ENCODE data around the gene BOLA1. TPM values are rescaled to one million over a fixed set of nuclear protein-coding genes. Genes with fewer than 3 reads are reported as not detected.

Gene BOLA1
- total RNA-seq, 2 experiments from 2014 or later: 27.9 to 29.6 TPM

DNA sequence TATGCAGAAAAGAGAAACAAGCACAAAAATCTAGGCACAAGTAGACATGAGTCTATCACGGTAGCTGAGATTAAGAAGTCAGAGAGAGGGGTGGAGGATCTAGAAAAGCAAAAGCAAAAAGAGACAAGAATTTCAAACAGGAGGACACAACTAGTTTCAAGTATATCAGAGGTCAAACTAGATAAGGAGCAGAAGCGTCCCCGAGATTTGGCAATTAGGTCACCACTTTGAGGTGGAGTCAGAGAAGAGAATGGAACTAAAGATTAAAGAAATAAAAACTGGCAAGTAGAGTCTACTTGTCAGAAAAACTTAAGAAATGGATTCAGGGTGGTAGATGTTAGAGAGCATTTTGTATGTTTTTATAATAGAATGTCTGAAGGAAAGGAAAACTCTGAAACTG lies 26.0 kb downstream of the BOLA1 start:
- H3K9me3 Mint-ChIP-seq: no peaks in the 10 kb centered on the region

DNA sequence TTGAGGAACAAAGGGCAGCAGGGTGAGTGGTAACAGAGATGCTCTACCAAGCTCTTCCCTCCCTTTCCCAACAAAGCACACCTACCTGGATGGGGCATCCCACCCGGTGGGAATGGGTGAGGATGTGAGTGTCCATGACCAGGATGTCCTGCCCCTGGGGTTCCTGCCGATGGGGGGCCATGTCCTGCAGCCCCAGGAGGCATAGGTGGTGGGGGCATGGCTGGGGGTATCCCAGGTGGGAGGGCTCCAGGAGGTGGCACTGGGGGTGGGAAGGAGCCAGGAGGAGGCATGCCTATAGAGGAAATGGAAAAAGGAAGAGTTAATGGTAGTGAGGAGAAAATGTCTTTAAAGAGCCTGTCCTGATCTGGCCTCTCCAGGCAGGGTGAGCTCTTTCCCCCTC lies 26.4 kb downstream of the BOLA1 start:
- DNase-seq: no peak
- POLR2A ChIA-PET: interaction anchor here (1.3 kb wide), 1 partner anchor 38 kb away, joined by 3 read pairs; a partner anchor contains a TSS
- Mint-ChIP-seq H3K27me3 (no peaks in the 10 kb centered on the region), H3K4me1 (ENCODE audit: low read depth) (peaks cover 30% of the 10 kb centered on the region), H3K27ac (no peak overlapping the region), H3K4me3 (peak overlapping the region; percentile 98), H3K36me3 (peaks cover 43% of the 10 kb centered on the region), H3K9me3 (no peaks in the 10 kb centered on the region)
- intact Hi-C loops (cut with micrococcal nuclease): no loop called here
- CTCF ChIA-PET: no interaction called here

More for the DNA sequence above, 26.0 kb downstream of the BOLA1 start:
- peaks cover 26% of the 10 kb centered on the region for H3K4me1 Mint-ChIP-seq (ENCODE audit: low read depth)
- H3K4me3 Mint-ChIP-seq: peak overlapping the region; percentile 98
- no peak for DNase-seq
- intact Hi-C loops (cut with micrococcal nuclease): no loop called here
- no peak overlapping the region for H3K27ac Mint-ChIP-seq
- H3K36me3 Mint-ChIP-seq: peaks cover 45% of the 10 kb centered on the region
- ChIA-PET CTCF (no interaction called here), POLR2A (interaction anchor here (1.3 kb wide), 1 partner anchor 38 kb away, joined by 3 read pairs; a partner anchor contains a TSS)
- H3K27me3 Mint-ChIP-seq: no peaks in the 10 kb centered on the region

DNA sequence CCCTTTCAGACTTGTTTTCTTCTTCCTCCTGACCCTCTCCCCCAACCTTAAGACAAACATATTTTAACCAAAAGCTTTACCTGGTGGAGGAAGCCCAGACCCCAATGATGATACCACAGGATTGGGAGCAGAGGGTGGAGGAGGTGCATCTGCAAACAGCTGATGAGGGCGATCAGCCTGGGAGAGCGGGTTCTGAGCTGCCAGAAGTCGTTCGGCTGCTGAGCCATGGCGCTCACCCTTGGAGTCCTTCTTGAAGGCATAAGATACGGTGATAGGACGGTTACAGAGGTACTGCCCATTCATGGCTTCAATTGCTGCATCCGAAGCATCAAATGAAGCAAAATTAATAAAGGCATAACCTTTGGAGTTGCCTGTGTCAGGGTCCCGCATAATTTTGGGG lies 26.9 kb downstream of the BOLA1 start:
- Mint-ChIP-seq H3K4me3 (peak overlapping the region; percentile 98), H3K27me3 (no peaks in the 10 kb centered on the region), H3K9me3 (no peaks in the 10 kb centered on the region), H3K27ac (no peak overlapping the region), H3K36me3 (peaks cover 43% of the 10 kb centered on the region), H3K4me1 (ENCODE audit: low read depth) (peaks cover 33% of the 10 kb centered on the region)
- ChIA-PET POLR2A (no interaction called here), CTCF (no interaction called here)
- DNase-seq: no peak
- intact Hi-C loops (cut with micrococcal nuclease): no loop called here

DNA sequence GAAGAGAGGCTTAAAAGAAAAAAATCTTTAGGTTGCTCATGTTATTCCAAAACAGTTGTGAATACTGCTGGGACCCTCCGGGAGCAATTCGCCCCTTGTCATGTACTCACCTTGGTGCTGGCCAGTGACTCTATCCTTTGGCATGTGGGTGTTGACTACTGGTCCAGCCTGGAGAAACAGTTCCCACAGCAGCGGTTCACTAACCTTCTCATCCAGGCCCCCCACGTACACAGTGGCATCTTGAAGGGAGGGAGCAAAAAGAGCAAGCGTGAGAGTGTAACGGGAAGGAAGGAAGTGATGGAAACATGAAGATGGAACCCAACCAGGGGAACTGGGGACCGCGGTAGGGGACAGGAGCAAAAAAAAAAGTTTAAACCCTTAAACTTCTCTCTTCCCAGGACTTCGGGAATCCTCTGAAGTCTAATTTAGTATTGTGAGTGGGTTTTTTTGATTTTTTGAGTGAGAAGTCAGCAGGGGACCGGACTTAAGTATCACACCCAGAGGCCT lies 27.7 kb downstream of the BOLA1 start:
- peak overlapping the region; percentile 87 for H3K27ac Mint-ChIP-seq
- ChIA-PET CTCF (no interaction called here), POLR2A (interaction anchor here (1.5 kb wide), 1 partner anchor 27 kb away, joined by 6 read pairs; the partner anchor contains the start of gene BOLA1)
- intact Hi-C loops (cut with micrococcal nuclease): loop anchor here (1.0 kb wide), 4 partner anchors 9 to 39 kb away; partner anchors contain the start of gene BOLA1
- peaks cover 38% of the 10 kb centered on the region for H3K36me3 Mint-ChIP-seq
- no peaks in the 10 kb centered on the region for H3K9me3 Mint-ChIP-seq
- DNase-seq: no peak
- H3K4me1 Mint-ChIP-seq (ENCODE audit: low read depth): peaks cover 39% of the 10 kb centered on the region
- H3K4me3 Mint-ChIP-seq: peak overlapping the region; percentile 98
- no peaks in the 10 kb centered on the region for H3K27me3 Mint-ChIP-seq

DNA sequence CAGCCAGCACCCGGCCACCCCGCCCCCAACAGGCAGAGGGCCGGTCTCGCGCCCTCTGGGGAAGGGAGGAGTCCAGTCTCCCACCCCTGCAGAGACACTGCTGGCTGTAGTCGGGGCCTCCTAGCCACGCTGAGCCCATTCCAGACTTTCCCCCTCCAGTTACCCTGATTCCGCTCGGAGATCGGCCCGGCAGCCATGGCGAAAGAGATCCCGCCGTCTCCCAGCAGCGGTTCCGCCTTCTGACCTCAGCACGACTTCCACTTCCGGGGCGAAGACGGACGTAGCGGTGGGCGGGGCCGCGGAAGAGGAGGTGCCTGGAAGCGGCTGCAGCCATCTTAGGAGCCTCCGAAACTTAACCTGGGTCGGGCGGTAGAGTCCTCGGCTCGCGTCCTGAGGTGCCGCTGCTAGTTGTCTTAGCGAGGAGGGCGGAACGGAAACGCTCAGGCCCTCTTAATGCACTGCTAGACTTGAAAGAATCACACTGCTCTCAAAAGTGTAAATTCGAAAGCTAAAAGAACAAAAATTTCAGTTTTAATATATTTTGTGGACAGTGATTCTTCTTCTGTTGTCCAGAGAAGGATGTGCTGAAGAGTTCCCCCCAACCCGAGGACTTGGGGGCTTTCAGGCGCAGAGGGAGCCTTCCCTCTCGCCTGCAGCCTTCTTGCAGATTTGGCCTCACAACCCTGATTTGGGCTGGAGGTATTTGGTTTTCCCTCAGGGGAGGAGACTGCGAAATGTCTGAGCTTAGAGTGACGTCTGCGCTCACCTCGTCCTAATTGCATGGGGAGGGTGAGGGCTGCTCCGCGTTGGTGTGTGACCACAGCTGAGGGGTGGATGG lies 28.4 kb downstream of the BOLA1 start, which contains the start of gene SF3B4:
SF3B4 (minus strand) TSS at position 241 of the 838 bp plus-strand sequence; CDS start at position 197, 44 bp downstream.
- POLR2A ChIA-PET: interaction anchor here (0.6 to 2.8 kb wide), 7 partner anchors 9 to 437 kb away, joined by 3 to 34 read pairs (median 5); partner anchors contain the start of genes BOLA1 and MTMR11
- peaks cover 33% of the 10 kb centered on the region for H3K36me3 Mint-ChIP-seq
- H3K27ac Mint-ChIP-seq: peak within 1 kb of the TSS; percentile 87
- H3K9me3 Mint-ChIP-seq: no peaks in the 10 kb centered on the region
- H3K4me3 Mint-ChIP-seq: peak within 1 kb of the TSS; percentile 98
- CTCF ChIA-PET: interaction anchor here (0.9 to 1.2 kb wide), 3 partner anchors 28 to 82 kb away, joined by 3 to 6 read pairs (median 4); partner anchors contain the start of gene BOLA1
- peaks cover 39% of the 10 kb centered on the region for H3K4me1 Mint-ChIP-seq (ENCODE audit: low read depth)
- DNase-seq: peak; percentile 97
- no peaks in the 10 kb centered on the region for H3K27me3 Mint-ChIP-seq
- intact Hi-C loops (cut with micrococcal nuclease): loop anchor here (1.0 kb wide), 4 partner anchors 9 to 39 kb away; partner anchors contain the start of gene BOLA1

DNA sequence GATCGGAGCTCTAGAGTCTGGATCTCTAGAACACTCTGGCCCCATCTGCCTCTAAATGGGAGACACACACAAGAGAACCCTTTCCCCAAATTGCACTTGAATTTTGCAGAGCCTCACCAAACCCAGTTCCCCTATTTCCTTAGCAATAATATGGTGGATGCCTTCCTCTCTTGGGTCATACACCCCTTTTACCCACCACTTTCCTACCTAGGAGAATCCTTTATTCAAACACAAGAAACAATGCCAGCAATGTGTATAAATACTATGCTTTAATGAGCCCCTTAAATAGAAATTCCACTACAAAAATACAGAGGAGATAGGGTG lies 29.0 kb downstream of the BOLA1 start:
- H3K27me3 Mint-ChIP-seq: no peaks in the 10 kb centered on the region
- intact Hi-C loops (cut with micrococcal nuclease): no loop called here
- peak overlapping the region; percentile 87 for H3K27ac Mint-ChIP-seq
- peaks cover 28% of the 10 kb centered on the region for H3K36me3 Mint-ChIP-seq
- ChIA-PET CTCF (interaction anchor here (0.9 to 1.2 kb wide), 3 partner anchors 28 to 81 kb away, joined by 3 to 6 read pairs (median 4); partner anchors contain the start of gene BOLA1), POLR2A (interaction anchor here (0.8 to 2.8 kb wide), 6 partner anchors 9 to 436 kb away, joined by 3 to 34 read pairs (median 6); partner anchors contain the start of genes BOLA1 and MTMR11)
- peaks cover 39% of the 10 kb centered on the region for H3K4me1 Mint-ChIP-seq (ENCODE audit: low read depth)
- H3K4me3 Mint-ChIP-seq: peak overlapping the region; percentile 98
- DNase-seq: no peak
- H3K9me3 Mint-ChIP-seq: no peaks in the 10 kb centered on the region

DNA sequence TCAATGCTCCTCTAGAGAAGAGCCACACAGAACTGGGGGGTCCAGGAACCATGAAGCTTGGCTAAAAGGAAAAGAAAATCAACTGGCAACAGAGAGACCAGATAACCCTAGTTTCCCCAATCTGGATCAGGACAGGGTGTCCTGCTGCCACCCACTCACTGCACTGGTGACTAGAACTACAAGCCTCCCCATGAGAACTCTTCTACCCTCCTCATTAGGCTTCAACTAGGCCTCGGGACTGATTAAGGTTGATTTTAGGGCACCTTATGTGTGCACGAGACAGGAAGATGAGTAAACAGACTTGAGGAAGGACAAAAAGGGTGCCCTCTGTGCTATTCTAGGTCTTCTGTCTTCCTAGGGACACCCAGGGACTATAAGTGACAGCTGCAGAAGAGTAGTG lies 30.5 kb downstream of the BOLA1 start:
- Mint-ChIP-seq H3K27ac (no peak overlapping the region), H3K4me1 (ENCODE audit: low read depth) (peaks cover 34% of the 10 kb centered on the region), H3K36me3 (peaks cover 16% of the 10 kb centered on the region), H3K4me3 (no peak overlapping the region), H3K27me3 (no peaks in the 10 kb centered on the region), H3K9me3 (no peaks in the 10 kb centered on the region)
- intact Hi-C loops (cut with micrococcal nuclease): no loop called here
- CTCF ChIA-PET: interaction anchor here (1.1 to 1.2 kb wide), 2 partner anchors 120 to 137 kb away, joined by 3 read pairs; no protein-coding TSS in a partner anchor
- POLR2A ChIA-PET: interaction anchor here (1.1 to 2.8 kb wide), 2 partner anchors 9 to 43 kb away, joined by 4 to 34 read pairs; a partner anchor contains a TSS
- DNase-seq: no peak

DNA sequence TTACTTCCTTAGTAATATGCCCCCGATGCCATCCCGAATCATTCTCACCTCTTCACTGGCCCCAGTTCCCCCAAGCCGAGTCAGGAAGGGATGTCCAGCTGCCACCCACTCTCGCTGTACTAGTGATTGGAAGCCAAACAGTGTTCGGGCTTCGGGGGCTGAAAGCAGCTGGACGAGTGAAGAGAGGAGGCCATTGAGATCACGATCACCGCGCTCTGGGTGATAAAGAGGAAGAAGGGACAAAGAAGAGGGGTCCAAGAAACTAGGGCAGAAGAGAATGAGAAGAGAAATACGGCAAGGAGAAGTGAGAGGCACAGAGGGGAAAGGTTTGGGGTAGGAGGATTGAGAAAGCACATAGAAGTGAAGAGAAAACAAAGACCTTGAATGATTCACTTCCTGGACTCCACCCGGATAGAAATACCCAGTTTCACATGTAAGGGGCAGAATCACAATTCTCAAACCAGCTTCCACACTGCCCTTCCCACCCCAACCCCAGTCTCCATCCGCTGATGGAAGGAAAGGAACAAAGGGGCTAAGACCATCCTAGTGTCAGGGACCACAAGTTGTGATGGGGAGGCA lies 31.9 kb downstream of the BOLA1 start:
- no peak overlapping the region for H3K4me3 Mint-ChIP-seq
- peak overlapping the region; percentile 43 for H3K27ac Mint-ChIP-seq
- H3K36me3 Mint-ChIP-seq: peaks cover 3% of the 10 kb centered on the region
- H3K4me1 Mint-ChIP-seq (ENCODE audit: low read depth): peaks cover 21% of the 10 kb centered on the region
- DNase-seq: no peak
- intact Hi-C loops (cut with micrococcal nuclease): no loop called here
- ChIA-PET POLR2A (no interaction called here), CTCF (no interaction called here)
- H3K9me3 Mint-ChIP-seq: no peaks in the 10 kb centered on the region
- no peaks in the 10 kb centered on the region for H3K27me3 Mint-ChIP-seq

DNA sequence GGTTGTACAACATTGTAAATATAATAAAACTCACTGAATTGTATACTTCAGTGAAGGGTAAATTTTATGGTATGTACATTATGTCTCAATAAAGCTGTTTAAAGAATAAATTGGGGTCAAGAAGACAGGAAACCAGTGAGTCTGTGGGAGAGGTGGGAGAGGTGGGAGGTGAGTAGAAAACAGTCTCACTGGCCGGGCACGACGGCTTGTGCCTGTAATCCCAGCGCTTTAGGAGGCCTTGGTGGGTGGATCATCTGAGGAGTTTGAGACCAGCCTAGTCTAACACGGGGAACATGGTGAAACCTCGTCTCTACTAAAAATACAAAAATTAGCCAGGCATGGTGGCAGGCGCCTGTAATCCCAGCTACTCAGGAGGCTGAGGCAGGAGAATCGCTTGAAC lies 33.1 kb downstream of the BOLA1 start:
- intact Hi-C loops (cut with micrococcal nuclease): no loop called here
- DNase-seq: no peak
- no peak overlapping the region for H3K4me3 Mint-ChIP-seq

DNA sequence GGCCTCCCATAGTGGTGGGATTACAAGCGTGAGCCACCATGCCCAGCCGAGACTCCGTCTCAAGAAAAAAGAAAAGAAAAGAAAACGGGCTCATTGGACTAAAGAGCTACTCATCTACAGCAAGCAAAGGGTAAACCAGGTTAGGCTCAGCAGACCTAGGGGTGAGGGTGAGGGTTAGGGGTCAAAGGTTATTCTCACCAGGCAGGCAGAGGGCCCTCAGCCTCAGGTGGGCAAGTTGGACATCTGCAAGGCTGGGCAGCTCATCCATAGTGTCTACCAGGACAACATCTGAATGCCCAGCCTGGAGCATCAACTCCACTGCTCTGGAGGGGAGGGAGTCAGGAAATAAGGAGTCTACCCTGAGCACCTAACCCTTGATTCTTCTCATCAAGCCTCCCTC lies 33.8 kb downstream of the BOLA1 start:
- Mint-ChIP-seq H3K36me3 (no peaks in the 10 kb centered on the region), H3K9me3 (no peaks in the 10 kb centered on the region), H3K4me3 (no peak overlapping the region), H3K27ac (no peak overlapping the region), H3K27me3 (no peaks in the 10 kb centered on the region), H3K4me1 (ENCODE audit: low read depth) (peaks cover 36% of the 10 kb centered on the region)
- intact Hi-C loops (cut with micrococcal nuclease): no loop called here
- ChIA-PET POLR2A (no interaction called here), CTCF (interaction anchor here (0.9 kb wide), 1 partner anchor 28 kb away, joined by 3 read pairs; no protein-coding TSS in a partner anchor)
- DNase-seq: no peak

More for the DNA sequence above, 33.1 kb downstream of the BOLA1 start:
- POLR2A ChIA-PET: no interaction called here
- Mint-ChIP-seq H3K27ac (no peak overlapping the region), H3K27me3 (no peaks in the 10 kb centered on the region), H3K36me3 (no peaks in the 10 kb centered on the region), H3K9me3 (no peaks in the 10 kb centered on the region), H3K4me1 (ENCODE audit: low read depth) (peaks cover 30% of the 10 kb centered on the region)
- CTCF ChIA-PET: no interaction called here

DNA sequence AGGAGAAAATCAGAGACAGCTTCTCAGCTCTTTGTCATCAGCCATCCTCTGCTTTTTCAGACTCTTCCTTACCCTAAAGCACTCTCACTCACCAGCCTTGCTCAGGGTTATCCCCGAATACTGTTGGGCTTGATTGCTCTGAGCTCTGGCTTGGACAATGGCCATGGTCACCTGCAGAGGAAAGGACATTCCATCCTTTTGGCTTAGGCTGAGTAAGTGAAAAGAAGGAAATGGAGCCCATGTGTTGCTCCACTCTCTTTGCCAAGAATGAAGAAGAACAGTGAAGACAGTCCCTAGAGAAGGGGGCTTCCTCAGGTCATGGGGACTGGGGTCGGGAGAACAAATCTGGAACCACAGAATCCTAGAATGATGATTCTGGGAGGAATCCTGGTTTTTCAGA lies 35.0 kb downstream of the BOLA1 start:
- no peak overlapping the region for H3K27ac Mint-ChIP-seq
- intact Hi-C loops (cut with micrococcal nuclease): no loop called here

More for the DNA sequence above, 35.0 kb downstream of the BOLA1 start:
- H3K4me1 Mint-ChIP-seq (ENCODE audit: low read depth): peaks cover 39% of the 10 kb centered on the region
- CTCF ChIA-PET: no interaction called here
- H3K27me3 Mint-ChIP-seq: no peaks in the 10 kb centered on the region
- POLR2A ChIA-PET: interaction anchor here (0.7 kb wide), 1 partner anchor 46 kb away, joined by 3 read pairs; a partner anchor contains a TSS
- DNase-seq: no peak
- H3K36me3 Mint-ChIP-seq: no peaks in the 10 kb centered on the region
- no peak overlapping the region for H3K4me3 Mint-ChIP-seq
- H3K9me3 Mint-ChIP-seq: no peaks in the 10 kb centered on the region

Data from activated CD4-positive, alpha-beta memory T cell treated with anti-CD3 and anti-CD28 coated beads for 36 hours (primary cell).